HG03460 (cell line): ENCODE results near the gene NARS2.
A peak's percentile ranks its signal among the peaks of the same experiment; 100 is the strongest.

Experiments
- ATAC-seq: cut with Tn5 transposase; IDR thresholded peaks from one replicate; pipeline ENCODE4 v1.9.1; 2021; ENCODE audit not compliant: unreplicated experiment

Gene NARS2

GRCh38 chr11:78417175-78417887, 157.3 kb downstream of the NARS2 start, which contains the start of gene GAB2:
GAB2 (minus strand) TSS chr11:78417820; CDS start chr11:78417720, 100 bp downstream.
- peak; percentile 11 for ATAC-seq

GRCh38 chr11:78416285-78417174, 158.1 kb downstream of the NARS2 start:
- ATAC-seq: peak; percentile 42

- no peak for ATAC-seq
Measured at GRCh38 chr11:78415338-78415737, 159.3 kb downstream of the NARS2 start.

- ATAC-seq: no peak
Measured at GRCh38 chr11:78414321-78415051, 160.2 kb downstream of the NARS2 start.

GRCh38 chr11:78408619-78409018, 166.0 kb downstream of the NARS2 start:
- no peak for ATAC-seq

GRCh38 chr11:78406568-78407196, 168.0 kb downstream of the NARS2 start:
- no peak for ATAC-seq

- ATAC-seq: no peak
Measured at GRCh38 chr11:78405805-78406204, 168.9 kb downstream of the NARS2 start.

GRCh38 chr11:78403781-78404180, 170.9 kb downstream of the NARS2 start:
- ATAC-seq: no peak

- no peak for ATAC-seq
Measured at GRCh38 chr11:78402847-78403246, 171.8 kb downstream of the NARS2 start.

- no peak for ATAC-seq
Measured at GRCh38 chr11:78400702-78401101, 174.0 kb downstream of the NARS2 start.

- no peak for ATAC-seq
Measured at GRCh38 chr11:78400116-78400515, 174.5 kb downstream of the NARS2 start.

- ATAC-seq: no peak
Measured at GRCh38 chr11:78399136-78399535, 175.5 kb downstream of the NARS2 start.

GRCh38 chr11:78398715-78399114, 175.9 kb downstream of the NARS2 start:
- ATAC-seq: no peak

GRCh38 chr11:78397398-78397797, 177.3 kb downstream of the NARS2 start:
- ATAC-seq: peak; percentile 85

GRCh38 chr11:78395597-78395996, 179.1 kb downstream of the NARS2 start:
- ATAC-seq: no peak

- ATAC-seq: no peak
Measured at GRCh38 chr11:78392854-78393253, 181.8 kb downstream of the NARS2 start.

GRCh38 chr11:78391424-78391823, 183.2 kb downstream of the NARS2 start:
- ATAC-seq: no peak

GRCh38 chr11:78390809-78391208, 183.9 kb downstream of the NARS2 start:
- no peak for ATAC-seq

- no peak for ATAC-seq
Measured at GRCh38 chr11:78386215-78386941, 188.3 kb downstream of the NARS2 start.
